Spleen (tissue), 11 donors: ENCODE data around the gene CASTOR2. TPM values are rescaled to one million over a fixed set of nuclear protein-coding genes. Genes with fewer than 3 reads are reported as not detected.

ENCODE experiments used
- DNase-seq: peaks from one replicate; pipeline ENCODE4 v3.0.0-alpha.2; 2020
- H3K27ac ChIP-seq, 8 donors: fragments of 200-600 bp; sonication (generic) in 7 of 8; 1 replicate in 4 of 8; 2 replicates in 4 of 8; pipeline versions ENCODE4 v1.5.0 to v1.8.0; 2016 to 2021; ENCODE audit warnings: inconsistent platforms in 4 of 8, mild to moderate bottlenecking in 4 of 8, moderate library complexity in 1 of 8
- H3K27me3 ChIP-seq, 7 donors: fragments of 200-600 bp; sonication (generic) in 6 of 7; replicated peaks in 1 of 7; 1 replicate in 4 of 7; 2 replicates in 3 of 7; pipeline versions ENCODE4 v1.5.0 to v1.8.0; 2016 to 2021; ENCODE audit warnings: inconsistent platforms in 3 of 7, mild to moderate bottlenecking in 1 of 7
- H3K36me3 ChIP-seq, 6 donors: fragments of 200-600 bp; sonication (generic) in 5 of 6; 1 replicate in 4 of 6; 2 replicates in 2 of 6; pipeline versions ENCODE4 v1.5.0 to v1.8.0; 2016 to 2021; ENCODE audit warnings: inconsistent platforms in 2 of 6
- H3K4me1 ChIP-seq, 6 donors: fragments of 200-600 bp; sonication (generic) in 5 of 6; 1 replicate in 3 of 6; 2 replicates in 3 of 6; pipeline versions ENCODE4 v1.5.0 to v1.8.0; 2016 to 2021; ENCODE audit warnings: inconsistent platforms in 3 of 6
- H3K4me3 ChIP-seq, 8 donors: fragments of 200-600 bp; sonication (generic) in 7 of 8; 1 replicate in 4 of 8; 2 replicates in 4 of 8; pipeline versions ENCODE4 v1.5.0 to v1.8.0; 2016 to 2021; ENCODE audit warnings: inconsistent platforms in 4 of 8, mild to moderate bottlenecking in 4 of 8, moderate library complexity in 2 of 8
- H3K9me3 ChIP-seq, 8 donors: fragments of 200-600 bp; sonication (generic) in 7 of 8; 1 replicate in 4 of 8; 2 replicates in 4 of 8; pipeline versions ENCODE4 v1.5.0 to v1.8.0; 2016 to 2021; ENCODE audit warnings: inconsistent platforms in 4 of 8
- CTCF ChIP-seq, 11 experiments: fragments of 200-600 bp in 7 of 11; fragments of 450-650 bp in 4 of 11; sonication (generic) in 4 of 11; IDR thresholded peaks in 8 of 11; conservative IDR thresholded peaks in 3 of 11; 1 replicate in 7 of 11; 2 replicates in 4 of 11; pipeline versions ENCODE4 v1.4.0 to v1.8.0; 2016 to 2021; ENCODE audit warnings: antibody characterized with exemption in 11 of 11, inconsistent platforms in 4 of 11, mild to moderate bottlenecking in 1 of 11
- POLR2A ChIP-seq, 3 donors: fragments of 450-650 bp; IDR thresholded peaks; one replicate each; pipeline ENCODE4 v1.5.1; 2017; ENCODE audit warnings: antibody characterized with exemption in 3 of 3, mild to moderate bottlenecking in 1 of 3
- POLR2AphosphoS5 ChIP-seq, 3 donors: sonication (generic); formaldehyde crosslinking; IDR thresholded peaks; one replicate each; pipeline ENCODE4 v1.5.1; 2017; ENCODE audit warnings: antibody characterized with exemption in 3 of 3
- WGBS, 5 donors: extraction: QIAGEN DNeasy Blood & Tissue Kit in 3 of 5; methylation state at CpG; one replicate each; pipeline versions ENCODE4 v1.1.5 to v1.1.7; 2013 to 2018; 5-methylcytosine and 5-hydroxymethylcytosine counted together
- intact Hi-C: fragments of 100-400 bp; cut with DNase I; formaldehyde crosslinking; loops from one replicate; pipeline ENCODE4 v1.15.0; 2023; ENCODE audit warnings: low total_unique reads
- polyA plus RNA-seq, 3 donors: library from polyadenylated mRNA; stranded (reverse); fragments of 200-250 nt; gene quantifications; one replicate each; pipeline ENCODE4 v1.2.1, GENCODE V29; 2013
- total RNA-seq, 7 donors: library from RNA; depleted of rRNA in 3 of 7; stranded (reverse); fragments of >200 nt in 3 of 7; fragmentation: NEBNext Ultra II Directional in 4 of 7; extraction: Animal tissue kit (Norgen Biotek cat#: 25700) in 4 of 7; gene quantifications; one replicate each; pipeline versions ENCODE4 v1.1.0 to v1.2.1, GENCODE V29; 2016 to 2021
- donor health status: healthy with polysubstance abuse.
- donor health status: DM: no; HTN: no; CAD: no; lungs with moderate emphysema.
- donor health status: DM: no; HTN: no; CAD: no.
- donor health status: Bipolar disorder and iron deficiency.
- donor health status: healthy.
- donor health status: DM: no; HTN: no; CAD: no.
- donor health status: DM: yes; HTN: yes; CAD: no.

Gene CASTOR2
- total and polyA plus RNA-seq, 10 donors, result 0.11 to 9.8 (median 5.6) TPM

DNA sequence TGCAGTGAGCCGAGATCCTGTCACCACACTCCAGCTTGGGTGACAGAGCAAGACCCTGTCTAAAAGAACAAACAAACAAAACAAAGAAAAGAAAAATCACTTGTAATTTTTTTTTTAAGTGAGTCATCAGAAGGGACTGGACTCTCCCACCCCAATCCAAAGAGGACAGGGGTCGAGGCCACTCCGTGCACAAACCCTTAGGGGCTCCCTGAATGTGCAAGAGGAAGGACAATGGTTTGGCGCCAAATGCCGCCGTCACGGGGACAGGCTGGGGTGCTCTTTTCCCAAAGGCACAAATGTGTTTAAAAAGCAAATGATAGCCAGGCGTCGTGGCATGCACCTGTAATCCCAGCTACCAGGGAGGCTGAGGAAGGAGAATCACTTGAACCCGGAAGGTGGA, 85.3 kb downstream of the CASTOR2 start:
- no peaks in the 10 kb centered on the region for H3K27me3 ChIP-seq
- no peak for TF ChIP-seq CTCF (IDR thresholded peaks at IDR 0.05 in 8 of 11, conservative IDR thresholded peaks at IDR 0.05 in 3 of 11)
- no peak for TF ChIP-seq POLR2A (IDR thresholded peaks at IDR 0.05)
- no peak for TF ChIP-seq POLR2AphosphoS5 (IDR thresholded peaks at IDR 0.05)
- H3K36me3 ChIP-seq, result peaks cover 0 to 100% (median 73%) of the 10 kb centered on the region in 6 donors
- H3K9me3 ChIP-seq, result no peaks in the 10 kb centered on the region
- H3K27ac ChIP-seq, result no peak overlapping the region
- 83 to 95% (median 88%) methylated on average over 10 of the region's 10 CpGs for WGBS, 5 donors
- DNase-seq, result no peak
- intact Hi-C loops, result loop anchor here (10.0 kb wide), 1 partner anchor 635 kb away; no protein-coding TSS in a partner anchor
- no peaks in the 10 kb centered on the region for H3K4me1 ChIP-seq
- H3K4me3 ChIP-seq, result no peak overlapping the region

DNA sequence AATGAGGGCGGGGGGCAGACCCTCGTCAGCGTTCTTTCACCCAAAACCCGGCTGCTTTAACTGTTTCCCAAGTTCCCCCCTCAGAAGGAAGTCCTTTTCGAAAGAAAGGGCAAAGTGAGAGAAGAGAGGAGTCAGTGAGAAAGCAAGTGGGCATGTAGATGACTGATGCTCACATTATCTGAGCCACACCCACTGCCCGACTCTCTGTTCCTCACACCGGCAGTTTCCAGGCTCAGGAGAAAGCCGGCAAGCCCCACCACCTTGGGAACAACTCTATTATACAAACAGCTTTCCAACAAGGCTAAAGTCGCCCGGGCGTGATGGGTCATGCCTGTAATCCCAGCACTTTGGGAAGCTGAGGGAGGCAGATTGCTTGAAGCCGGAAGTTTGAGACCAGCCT, 86.0 kb downstream of the CASTOR2 start:
- H3K36me3 ChIP-seq, result peaks cover 0 to 100% (median 75%) of the 10 kb centered on the region in 6 donors
- TF ChIP-seq POLR2AphosphoS5 (IDR thresholded peaks at IDR 0.05), result no peak
- no peak for TF ChIP-seq POLR2A (IDR thresholded peaks at IDR 0.05)
- TF ChIP-seq CTCF (IDR thresholded peaks at IDR 0.05 in 8 of 11, conservative IDR thresholded peaks at IDR 0.05 in 3 of 11), result no peak
- H3K27me3 ChIP-seq, result no peaks in the 10 kb centered on the region
- no peak for DNase-seq
- no peaks in the 10 kb centered on the region for H3K9me3 ChIP-seq
- WGBS, 5 donors, result 86 to 94% (median 90%) methylated on average over 12 of the region's 12 CpGs
- H3K4me3 ChIP-seq, result no peak overlapping the region
- no peak overlapping the region for H3K27ac ChIP-seq
- intact Hi-C loops, result no loop called here
- no peaks in the 10 kb centered on the region for H3K4me1 ChIP-seq

DNA sequence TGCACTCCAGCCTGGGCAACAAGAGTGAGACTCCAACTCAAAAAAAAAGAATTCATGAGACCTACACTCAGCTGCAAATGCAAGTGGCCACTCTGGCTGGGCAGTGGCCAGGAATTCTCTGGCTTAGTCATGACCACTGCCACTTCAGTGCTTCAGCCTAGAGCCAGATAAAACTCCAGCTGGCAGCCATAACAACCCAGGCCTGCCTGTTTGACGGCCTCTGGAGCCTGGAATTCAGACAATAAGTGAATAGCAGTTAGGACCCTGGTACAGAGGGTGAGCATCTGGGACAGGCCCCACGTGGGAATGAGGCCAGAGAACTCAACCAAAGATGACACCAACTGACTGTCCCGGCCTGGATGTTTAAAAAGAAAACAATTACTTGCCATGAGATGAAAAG, 90.2 kb downstream of the CASTOR2 start:
- peaks cover 5 to 100% (median 93%) of the 10 kb centered on the region in 6 donors for H3K36me3 ChIP-seq
- TF ChIP-seq POLR2AphosphoS5 (IDR thresholded peaks at IDR 0.05), result no peak
- TF ChIP-seq POLR2A (IDR thresholded peaks at IDR 0.05), result no peak
- TF ChIP-seq CTCF (IDR thresholded peaks at IDR 0.05 in 8 of 11, conservative IDR thresholded peaks at IDR 0.05 in 3 of 11), result no peak
- H3K27ac ChIP-seq, result no peak overlapping the region
- H3K4me3 ChIP-seq, result no peak overlapping the region
- no peaks in the 10 kb centered on the region for H3K9me3 ChIP-seq
- DNase-seq, result no peak
- no peaks in the 10 kb centered on the region for H3K4me1 ChIP-seq
- intact Hi-C loops, result no loop called here
- 70 to 86% (median 79%) methylated on average over 3 of the region's 3 CpGs for WGBS, 5 donors
- H3K27me3 ChIP-seq, result no peaks in the 10 kb centered on the region

DNA sequence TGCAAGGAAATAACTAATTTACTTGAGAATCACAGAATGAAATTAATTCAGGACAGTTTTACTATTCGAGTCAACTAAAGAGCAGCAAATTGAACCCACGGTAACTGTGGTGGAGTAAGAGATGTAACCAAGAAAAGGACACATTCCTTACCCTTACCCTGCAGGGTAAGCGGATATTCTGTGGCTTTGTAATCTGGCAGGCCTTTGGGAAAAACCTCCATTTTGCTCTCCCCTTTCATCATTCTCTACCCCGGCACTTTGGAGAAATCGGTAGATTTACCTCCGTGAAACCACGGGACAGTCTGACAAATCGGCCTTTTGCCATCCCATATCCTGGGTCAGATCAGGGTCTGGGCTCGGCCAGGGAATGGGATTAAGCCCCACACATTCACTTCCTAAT, 90.7 kb downstream of the CASTOR2 start:
- Histone ChIP-seq H3K27me3 (no peaks in the 10 kb centered on the region), H3K27ac (no peak overlapping the region), H3K4me1 (no peaks in the 10 kb centered on the region), H3K9me3 (no peaks in the 10 kb centered on the region), H3K4me3 (no peak overlapping the region), H3K36me3 (peaks cover 5 to 100% (median 93%) of the 10 kb centered on the region in 6 donors)
- TF ChIP-seq POLR2AphosphoS5 (IDR thresholded peaks at IDR 0.05) (no peak), POLR2A (IDR thresholded peaks at IDR 0.05) (no peak), CTCF (IDR thresholded peaks at IDR 0.05 in 8 of 11, conservative IDR thresholded peaks at IDR 0.05 in 3 of 11) (no peak)
- WGBS, 5 donors, result 91 to 98% (median 94%) methylated on average over 9 of the region's 9 CpGs
- intact Hi-C loops, result no loop called here
- DNase-seq, result no peak
